ENCODE data around the gene TRDN. TPM values are rescaled to one million over a fixed set of nuclear protein-coding genes. Genes with fewer than 3 reads are reported as not detected.

The TRDN gene, protein sequence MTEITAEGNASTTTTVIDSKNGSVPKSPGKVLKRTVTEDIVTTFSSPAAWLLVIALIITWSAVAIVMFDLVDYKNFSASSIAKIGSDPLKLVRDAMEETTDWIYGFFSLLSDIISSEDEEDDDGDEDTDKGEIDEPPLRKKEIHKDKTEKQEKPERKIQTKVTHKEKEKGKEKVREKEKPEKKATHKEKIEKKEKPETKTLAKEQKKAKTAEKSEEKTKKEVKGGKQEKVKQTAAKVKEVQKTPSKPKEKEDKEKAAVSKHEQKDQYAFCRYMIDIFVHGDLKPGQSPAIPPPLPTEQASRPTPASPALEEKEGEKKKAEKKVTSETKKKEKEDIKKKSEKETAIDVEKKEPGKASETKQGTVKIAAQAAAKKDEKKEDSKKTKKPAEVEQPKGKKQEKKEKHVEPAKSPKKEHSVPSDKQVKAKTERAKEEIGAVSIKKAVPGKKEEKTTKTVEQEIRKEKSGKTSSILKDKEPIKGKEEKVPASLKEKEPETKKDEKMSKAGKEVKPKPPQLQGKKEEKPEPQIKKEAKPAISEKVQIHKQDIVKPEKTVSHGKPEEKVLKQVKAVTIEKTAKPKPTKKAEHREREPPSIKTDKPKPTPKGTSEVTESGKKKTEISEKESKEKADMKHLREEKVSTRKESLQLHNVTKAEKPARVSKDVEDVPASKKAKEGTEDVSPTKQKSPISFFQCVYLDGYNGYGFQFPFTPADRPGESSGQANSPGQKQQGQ
- 0.06 TPM in 1 of 2 replicates, not detected in the other for total RNA-seq (ENCODE audit: low replicate concordance)

GRCh38 chr6:123636782-123637181, at the start of gene TRDN:
TRDN (minus strand) TSS chr6:123636950; CDS start chr6:123636775, 175 bp downstream.
- Histone ChIP-seq H3K27ac (peak within 1 kb of the TSS; percentile 61), H3K4me3 (no peak within 1 kb of the TSS), H3K36me3 (no peaks in the 10 kb centered on the region), H3K9ac (no peak within 1 kb of the TSS), H4K20me1 (ENCODE audit: low read depth) (no peaks in the 10 kb centered on the region), H3K9me3 (ENCODE audit: low read depth) (no peaks in the 10 kb centered on the region), H2AFZ (replicated peaks) (peak within 1 kb of the TSS; percentile 59), H3K4me2 (peak within 1 kb of the TSS; percentile 1), H3K79me2 (ENCODE audit: low read depth) (no peaks in the 10 kb centered on the region), H3F3A (ENCODE audit: low read depth) (no peaks in the 10 kb centered on the region), H3K27me3 (no peaks in the 10 kb centered on the region), H3K4me1 (peaks cover 15% of the 10 kb centered on the region)
- peak within 1 kb of the TSS; percentile 64 for H3K27ac Mint-ChIP-seq
- peak; percentile 29 for DNase-seq (ENCODE audit: low spot score)
- TF ChIP-seq CTCF (IDR thresholded peaks at IDR 0.05) = no peak
- no peak for TF ChIP-seq EZH2phosphoT487 (IDR thresholded peaks at IDR 0.05)
- TF ChIP-seq EZH2 (IDR thresholded peaks at IDR 0.05) = no peak
- H3K27me3 Mint-ChIP-seq (ENCODE audit: insufficient read depth, low read depth) = no peaks in the 10 kb centered on the region
- no peaks in the 10 kb centered on the region for H3K36me3 Mint-ChIP-seq
- H3K4me1 Mint-ChIP-seq = peaks cover 32% of the 10 kb centered on the region
- no peaks in the 10 kb centered on the region for H3K9me3 Mint-ChIP-seq
- no peak within 1 kb of the TSS for H3K4me3 Mint-ChIP-seq

DNA sequence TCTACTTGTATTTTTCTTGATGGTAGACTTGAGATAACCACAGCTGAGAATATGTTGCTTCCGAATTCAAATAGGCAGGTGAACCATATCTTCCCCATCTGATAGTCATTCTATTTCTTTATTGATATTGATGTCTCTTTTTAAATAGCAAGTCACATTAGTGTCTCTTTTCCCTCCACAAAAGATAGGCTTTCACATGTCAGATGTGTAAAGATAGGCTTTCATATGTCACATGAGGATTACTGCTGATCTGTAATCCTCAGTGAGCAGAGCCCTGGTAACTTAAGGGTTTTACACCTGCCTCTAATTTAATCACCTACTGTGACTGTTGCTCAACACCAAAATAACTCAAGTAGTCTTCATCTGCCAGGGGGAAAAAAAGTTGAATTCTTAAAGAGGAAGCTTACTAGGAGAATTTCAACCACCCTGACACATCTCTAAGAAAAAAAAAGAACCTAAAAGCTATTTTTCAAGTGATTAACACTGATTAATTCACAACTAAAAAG, 45.3 kb upstream of the TRDN start:
- H3K9ac ChIP-seq = no peak overlapping the region
- H3K36me3 Mint-ChIP-seq = no peaks in the 10 kb centered on the region
- no peaks in the 10 kb centered on the region for H3K9me3 ChIP-seq (ENCODE audit: low read depth)
- H3K27ac Mint-ChIP-seq = no peak overlapping the region
- H2AFZ ChIP-seq (replicated peaks) = no peak overlapping the region
- H3K36me3 ChIP-seq = no peaks in the 10 kb centered on the region
- no peaks in the 10 kb centered on the region for H3K27me3 ChIP-seq
- no peaks in the 10 kb centered on the region for H3K79me2 ChIP-seq (ENCODE audit: low read depth)
- no peaks in the 10 kb centered on the region for H3K27me3 Mint-ChIP-seq (ENCODE audit: insufficient read depth, low read depth)
- TF ChIP-seq EZH2phosphoT487 (IDR thresholded peaks at IDR 0.05) = no peak
- no peak for TF ChIP-seq CTCF (IDR thresholded peaks at IDR 0.05)
- no peak for TF ChIP-seq EZH2 (IDR thresholded peaks at IDR 0.05)
- H3K4me1 ChIP-seq = no peaks in the 10 kb centered on the region
- no peak overlapping the region for H3K4me2 ChIP-seq
- no peaks in the 10 kb centered on the region for H3K9me3 Mint-ChIP-seq
- no peaks in the 10 kb centered on the region for H3K4me1 Mint-ChIP-seq
- DNase-seq (ENCODE audit: low spot score) = no peak
- H3F3A ChIP-seq (ENCODE audit: low read depth) = no peaks in the 10 kb centered on the region
- no peak overlapping the region for H3K4me3 ChIP-seq
- no peak overlapping the region for H3K27ac ChIP-seq
- no peaks in the 10 kb centered on the region for H4K20me1 ChIP-seq (ENCODE audit: low read depth)
- H3K4me3 Mint-ChIP-seq = no peak overlapping the region

GRCh38 chr6:123677897-123678296, 41.1 kb upstream of the TRDN start:
- H3K4me1 ChIP-seq = no peaks in the 10 kb centered on the region
- H3F3A ChIP-seq (ENCODE audit: low read depth) = no peaks in the 10 kb centered on the region
- H3K9me3 Mint-ChIP-seq = peaks cover 2% of the 10 kb centered on the region
- no peaks in the 10 kb centered on the region for H3K27me3 ChIP-seq
- H3K9ac ChIP-seq = no peak overlapping the region
- no peaks in the 10 kb centered on the region for H3K27me3 Mint-ChIP-seq (ENCODE audit: insufficient read depth, low read depth)
- no peak overlapping the region for H3K4me3 ChIP-seq
- no peak overlapping the region for H3K4me3 Mint-ChIP-seq
- H3K36me3 ChIP-seq = no peaks in the 10 kb centered on the region
- no peak overlapping the region for H3K27ac Mint-ChIP-seq
- H3K36me3 Mint-ChIP-seq = no peaks in the 10 kb centered on the region
- no peaks in the 10 kb centered on the region for H4K20me1 ChIP-seq (ENCODE audit: low read depth)
- H2AFZ ChIP-seq (replicated peaks) = no peak overlapping the region
- no peaks in the 10 kb centered on the region for H3K4me1 Mint-ChIP-seq
- no peaks in the 10 kb centered on the region for H3K9me3 ChIP-seq (ENCODE audit: low read depth)
- H3K79me2 ChIP-seq (ENCODE audit: low read depth) = no peaks in the 10 kb centered on the region
- no peak for DNase-seq (ENCODE audit: low spot score)
- no peak overlapping the region for H3K27ac ChIP-seq
- TF ChIP-seq CTCF (IDR thresholded peaks at IDR 0.05) = no peak
- no peak overlapping the region for H3K4me2 ChIP-seq
